K562 (cell line): ENCODE results near the gene CTH. TPM values are rescaled to one million over a fixed set of nuclear protein-coding genes. Genes with fewer than 3 reads are reported as not detected.

Experiments used
- NCOA1 ChIP-seq: fragments of 450-650 bp; IDR thresholded peaks from 2 replicates; pipeline ENCODE4 v1.6.1; 2016; ENCODE audit warnings: low read depth
- NFATC3 ChIP-seq: fragments of 450-650 bp; IDR thresholded peaks from 2 replicates; pipeline ENCODE4 v1.6.1; 2017; ENCODE audit warnings: mild to moderate bottlenecking
- NR4A1 ChIP-seq, 2 experiments: fragments of 250-450 bp in 1 of 2; fragments of 450-650 bp in 1 of 2; sonication (Bioruptor Pico) in 1 of 2; IDR thresholded peaks; 2 replicates each; pipeline versions ENCODE4 v1.4.0 to v1.6.1; 2016 to 2020; ENCODE audit warnings: mild to moderate bottlenecking in 2 of 2, missing compliant biosample characterization in 1 of 2, missing genetic modification characterization in 1 of 2, moderate library complexity in 1 of 2
- PHF21A ChIP-seq: fragments of 450-650 bp; IDR thresholded peaks from 2 replicates; pipeline ENCODE4 v1.6.1; 2017; ENCODE audit warnings: low read depth, borderline replicate concordance
- SMAD1 ChIP-seq: fragments of 150-350 bp; IDR thresholded peaks from 2 replicates; pipeline ENCODE4 v1.6.1; 2014; ENCODE audit warnings: low read length, low read depth; ENCODE audit not compliant: partially characterized antibody
- SP2 ChIP-seq: IDR thresholded peaks from 2 replicates; pipeline ENCODE4 v1.6.1; 2011; ENCODE audit warnings: mild to moderate bottlenecking, low read depth, low read length, moderate library complexity; ENCODE audit not compliant: poor library complexity, severe bottlenecking; ENCODE audit errors: extremely low read depth
- ZNF75A ChIP-seq: fragments of 450-650 bp; formaldehyde crosslinking; IDR thresholded peaks from 2 replicates; pipeline ENCODE4 v1.4.0; 2020; ENCODE audit warnings: mild to moderate bottlenecking
- polyA plus RNA-seq, 8 experiments: library from polyadenylated mRNA; depleted of rRNA in 4 of 8; stranded (reverse) in 5 of 8; unstranded in 3 of 8; fragments of >200 nt; fragmentation: Nextera tagmentation in 2 of 8; fragmentation: Illumina TruSeq in 1 of 8; extraction: Ambion mirVana in 2 of 8; extraction: Trizol in 1 of 8; gene quantifications; 2 replicates each; pipeline versions ENCODE4 v1.2.1 to v1.2.3, GENCODE V29; 2011 to 2014; ENCODE audit warnings: inconsistent platforms in 1 of 8, missing spikeins in 1 of 8
- total RNA-seq, 7 experiments: library from RNA; depleted of rRNA in 6 of 7; stranded (reverse); fragments of >200 nt in 6 of 7; fragmentation: Illumina TruSeq in 2 of 7; extraction: Trizol in 2 of 7; gene quantifications; 2 replicates each; pipeline versions ENCODE4 v1.2.1 to v1.2.3, GENCODE V29; 2011 to 2021; ENCODE audit warnings: low replicate concordance in 1 of 7
- TF ChIP-seq, protein P1 (sequence below): fragments of 200-600 bp; sonication (generic); IDR thresholded peaks from one replicate; pipeline ENCODE4 v1.6.1; 2012; ENCODE audit warnings: mild to moderate bottlenecking, low read depth, low read length, inconsistent platforms
- TF ChIP-seq, protein P2 (sequence below): fragments of 450-650 bp; formaldehyde crosslinking; IDR thresholded peaks from 2 replicates; pipeline ENCODE4 v1.4.0; 2020; ENCODE audit warnings: mild to moderate bottlenecking, moderate library complexity
- TF ChIP-seq, protein P3 (sequence below): fragments of 250-450 bp; sonication (Bioruptor Pico); IDR thresholded peaks from 2 replicates; pipeline ENCODE4 v1.4.0; 2020; ENCODE audit warnings: mild to moderate bottlenecking, moderate library complexity

The CTH gene
- total and polyA plus RNA-seq, 9 of the 15 experiments (the other 6 are each of a cell fraction or from before 2014, with no cell fraction given) = 8.0 to 54.4 (median 30.9) TPM

DNA sequence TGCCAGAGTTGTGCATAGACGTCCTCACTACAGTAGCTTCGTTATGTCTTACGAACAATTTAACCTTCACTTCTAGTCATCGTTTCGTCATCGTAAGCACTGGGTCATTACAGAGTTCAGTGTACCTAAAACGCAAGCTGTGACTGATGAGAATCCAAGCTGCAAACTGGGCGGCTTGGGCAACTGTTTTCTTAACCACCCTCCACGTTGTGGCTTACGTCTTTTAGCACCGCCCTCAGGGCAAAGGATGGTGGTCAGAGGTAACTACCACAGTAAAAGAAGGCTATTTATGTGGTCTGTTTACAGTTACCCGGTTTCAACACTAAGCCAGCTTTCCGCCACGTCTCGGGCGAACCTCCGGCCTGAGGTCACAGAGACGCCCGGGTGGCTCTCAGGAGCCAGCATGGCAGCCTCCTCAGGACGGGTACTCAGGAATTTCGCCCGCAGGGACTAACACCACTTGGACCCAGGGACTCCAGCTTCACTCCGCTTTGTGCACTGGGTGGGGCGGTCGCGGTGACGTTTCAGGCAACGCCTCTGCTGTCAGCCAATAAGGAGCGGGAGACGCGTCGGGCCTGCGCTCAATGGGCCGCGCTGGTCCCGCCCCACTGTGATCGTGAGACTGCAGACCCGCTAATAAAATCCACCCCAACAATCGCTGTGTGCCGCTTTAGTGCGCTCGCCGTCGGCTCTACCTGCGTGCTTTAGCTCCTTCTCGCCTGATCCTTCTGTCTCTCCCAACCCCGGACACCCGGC, at the start of gene CTH (continued):
- TF ChIP-seq, protein P1, sequence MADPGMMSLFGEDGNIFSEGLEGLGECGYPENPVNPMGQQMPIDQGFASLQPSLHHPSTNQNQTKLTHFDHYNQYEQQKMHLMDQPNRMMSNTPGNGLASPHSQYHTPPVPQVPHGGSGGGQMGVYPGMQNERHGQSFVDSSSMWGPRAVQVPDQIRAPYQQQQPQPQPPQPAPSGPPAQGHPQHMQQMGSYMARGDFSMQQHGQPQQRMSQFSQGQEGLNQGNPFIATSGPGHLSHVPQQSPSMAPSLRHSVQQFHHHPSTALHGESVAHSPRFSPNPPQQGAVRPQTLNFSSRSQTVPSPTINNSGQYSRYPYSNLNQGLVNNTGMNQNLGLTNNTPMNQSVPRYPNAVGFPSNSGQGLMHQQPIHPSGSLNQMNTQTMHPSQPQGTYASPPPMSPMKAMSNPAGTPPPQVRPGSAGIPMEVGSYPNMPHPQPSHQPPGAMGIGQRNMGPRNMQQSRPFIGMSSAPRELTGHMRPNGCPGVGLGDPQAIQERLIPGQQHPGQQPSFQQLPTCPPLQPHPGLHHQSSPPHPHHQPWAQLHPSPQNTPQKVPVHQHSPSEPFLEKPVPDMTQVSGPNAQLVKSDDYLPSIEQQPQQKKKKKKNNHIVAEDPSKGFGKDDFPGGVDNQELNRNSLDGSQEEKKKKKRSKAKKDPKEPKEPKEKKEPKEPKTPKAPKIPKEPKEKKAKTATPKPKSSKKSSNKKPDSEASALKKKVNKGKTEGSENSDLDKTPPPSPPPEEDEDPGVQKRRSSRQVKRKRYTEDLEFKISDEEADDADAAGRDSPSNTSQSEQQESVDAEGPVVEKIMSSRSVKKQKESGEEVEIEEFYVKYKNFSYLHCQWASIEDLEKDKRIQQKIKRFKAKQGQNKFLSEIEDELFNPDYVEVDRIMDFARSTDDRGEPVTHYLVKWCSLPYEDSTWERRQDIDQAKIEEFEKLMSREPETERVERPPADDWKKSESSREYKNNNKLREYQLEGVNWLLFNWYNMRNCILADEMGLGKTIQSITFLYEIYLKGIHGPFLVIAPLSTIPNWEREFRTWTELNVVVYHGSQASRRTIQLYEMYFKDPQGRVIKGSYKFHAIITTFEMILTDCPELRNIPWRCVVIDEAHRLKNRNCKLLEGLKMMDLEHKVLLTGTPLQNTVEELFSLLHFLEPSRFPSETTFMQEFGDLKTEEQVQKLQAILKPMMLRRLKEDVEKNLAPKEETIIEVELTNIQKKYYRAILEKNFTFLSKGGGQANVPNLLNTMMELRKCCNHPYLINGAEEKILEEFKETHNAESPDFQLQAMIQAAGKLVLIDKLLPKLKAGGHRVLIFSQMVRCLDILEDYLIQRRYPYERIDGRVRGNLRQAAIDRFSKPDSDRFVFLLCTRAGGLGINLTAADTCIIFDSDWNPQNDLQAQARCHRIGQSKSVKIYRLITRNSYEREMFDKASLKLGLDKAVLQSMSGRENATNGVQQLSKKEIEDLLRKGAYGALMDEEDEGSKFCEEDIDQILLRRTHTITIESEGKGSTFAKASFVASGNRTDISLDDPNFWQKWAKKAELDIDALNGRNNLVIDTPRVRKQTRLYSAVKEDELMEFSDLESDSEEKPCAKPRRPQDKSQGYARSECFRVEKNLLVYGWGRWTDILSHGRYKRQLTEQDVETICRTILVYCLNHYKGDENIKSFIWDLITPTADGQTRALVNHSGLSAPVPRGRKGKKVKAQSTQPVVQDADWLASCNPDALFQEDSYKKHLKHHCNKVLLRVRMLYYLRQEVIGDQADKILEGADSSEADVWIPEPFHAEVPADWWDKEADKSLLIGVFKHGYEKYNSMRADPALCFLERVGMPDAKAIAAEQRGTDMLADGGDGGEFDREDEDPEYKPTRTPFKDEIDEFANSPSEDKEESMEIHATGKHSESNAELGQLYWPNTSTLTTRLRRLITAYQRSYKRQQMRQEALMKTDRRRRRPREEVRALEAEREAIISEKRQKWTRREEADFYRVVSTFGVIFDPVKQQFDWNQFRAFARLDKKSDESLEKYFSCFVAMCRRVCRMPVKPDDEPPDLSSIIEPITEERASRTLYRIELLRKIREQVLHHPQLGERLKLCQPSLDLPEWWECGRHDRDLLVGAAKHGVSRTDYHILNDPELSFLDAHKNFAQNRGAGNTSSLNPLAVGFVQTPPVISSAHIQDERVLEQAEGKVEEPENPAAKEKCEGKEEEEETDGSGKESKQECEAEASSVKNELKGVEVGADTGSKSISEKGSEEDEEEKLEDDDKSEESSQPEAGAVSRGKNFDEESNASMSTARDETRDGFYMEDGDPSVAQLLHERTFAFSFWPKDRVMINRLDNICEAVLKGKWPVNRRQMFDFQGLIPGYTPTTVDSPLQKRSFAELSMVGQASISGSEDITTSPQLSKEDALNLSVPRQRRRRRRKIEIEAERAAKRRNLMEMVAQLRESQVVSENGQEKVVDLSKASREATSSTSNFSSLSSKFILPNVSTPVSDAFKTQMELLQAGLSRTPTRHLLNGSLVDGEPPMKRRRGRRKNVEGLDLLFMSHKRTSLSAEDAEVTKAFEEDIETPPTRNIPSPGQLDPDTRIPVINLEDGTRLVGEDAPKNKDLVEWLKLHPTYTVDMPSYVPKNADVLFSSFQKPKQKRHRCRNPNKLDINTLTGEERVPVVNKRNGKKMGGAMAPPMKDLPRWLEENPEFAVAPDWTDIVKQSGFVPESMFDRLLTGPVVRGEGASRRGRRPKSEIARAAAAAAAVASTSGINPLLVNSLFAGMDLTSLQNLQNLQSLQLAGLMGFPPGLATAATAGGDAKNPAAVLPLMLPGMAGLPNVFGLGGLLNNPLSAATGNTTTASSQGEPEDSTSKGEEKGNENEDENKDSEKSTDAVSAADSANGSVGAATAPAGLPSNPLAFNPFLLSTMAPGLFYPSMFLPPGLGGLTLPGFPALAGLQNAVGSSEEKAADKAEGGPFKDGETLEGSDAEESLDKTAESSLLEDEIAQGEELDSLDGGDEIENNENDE = no peak
- TF ChIP-seq SP2 (no peak), NR4A1 (CRISPR knock-in tag; IDR thresholded peaks at IDR 0.05) (no peak), NR4A1 (tag; IDR thresholded peaks at IDR 0.05) (no peak), ZNF75A (CRISPR knock-in tag) (no peak), PHF21A (no peak), NCOA1 (peak; percentile 75), NFATC3 (no peak), SMAD1 (peak; percentile 60)
- TF ChIP-seq, protein P2, sequence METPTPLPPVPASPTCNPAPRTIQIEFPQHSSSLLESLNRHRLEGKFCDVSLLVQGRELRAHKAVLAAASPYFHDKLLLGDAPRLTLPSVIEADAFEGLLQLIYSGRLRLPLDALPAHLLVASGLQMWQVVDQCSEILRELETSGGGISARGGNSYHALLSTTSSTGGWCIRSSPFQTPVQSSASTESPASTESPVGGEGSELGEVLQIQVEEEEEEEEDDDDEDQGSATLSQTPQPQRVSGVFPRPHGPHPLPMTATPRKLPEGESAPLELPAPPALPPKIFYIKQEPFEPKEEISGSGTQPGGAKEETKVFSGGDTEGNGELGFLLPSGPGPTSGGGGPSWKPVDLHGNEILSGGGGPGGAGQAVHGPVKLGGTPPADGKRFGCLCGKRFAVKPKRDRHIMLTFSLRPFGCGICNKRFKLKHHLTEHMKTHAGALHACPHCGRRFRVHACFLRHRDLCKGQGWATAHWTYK (CRISPR knock-in tag) = 0 out of 2 replicates have a peak, but pooled peaks have one; percentile 22
- TF ChIP-seq, protein P3, sequence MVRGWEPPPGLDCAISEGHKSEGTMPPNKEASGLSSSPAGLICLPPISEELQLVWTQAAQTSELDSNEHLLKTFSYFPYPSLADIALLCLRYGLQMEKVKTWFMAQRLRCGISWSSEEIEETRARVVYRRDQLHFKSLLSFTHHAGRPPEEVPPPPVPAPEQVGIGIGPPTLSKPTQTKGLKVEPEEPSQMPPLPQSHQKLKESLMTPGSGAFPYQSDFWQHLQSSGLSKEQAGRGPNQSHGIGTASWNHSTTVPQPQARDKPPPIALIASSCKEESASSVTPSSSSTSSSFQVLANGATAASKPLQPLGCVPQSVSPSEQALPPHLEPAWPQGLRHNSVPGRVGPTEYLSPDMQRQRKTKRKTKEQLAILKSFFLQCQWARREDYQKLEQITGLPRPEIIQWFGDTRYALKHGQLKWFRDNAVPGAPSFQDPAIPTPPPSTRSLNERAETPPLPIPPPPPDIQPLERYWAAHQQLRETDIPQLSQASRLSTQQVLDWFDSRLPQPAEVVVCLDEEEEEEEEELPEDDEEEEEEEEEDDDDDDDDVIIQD (CRISPR knock-in tag) = no peak
